IMR-90 (cell line): ENCODE data around the gene RASGRF2. TPM values are rescaled to one million over a fixed set of nuclear protein-coding genes. Genes with fewer than 3 reads are reported as not detected.
A peak's percentile ranks its signal among the peaks of the same experiment; 100 is the strongest.

Experiments used
- ATAC-seq: fragments of 200-7000 bp; cut with Tn5 transposase; 2 replicates; pipeline ENCODE4 v1.9.1; 2020; ENCODE audit warnings: low read depth, mild to moderate bottlenecking, moderate library complexity
- BruUV-seq: library from RNA; stranded (reverse); fragments of 400-500 nt; replicated peaks from 2 replicates; lab custom pipeline; 2021; lab: Mats Ljungman, UMichigan
- CTCF ChIA-PET: fragments of 300-600 bp; formaldehyde crosslinking; extraction: SDS; loops from one replicate; lab custom pipeline; 2021; ENCODE audit warnings: antibody characterized with exemption; lab: Yijun Ruan, JAX
- POLR2A ChIA-PET: fragments of 300-600 bp; sonication (Branson Sonifier 250); formaldehyde crosslinking; loops from one replicate; lab custom pipeline; 2022; ENCODE audit warnings: antibody characterized with exemption; ENCODE audit not compliant: unreplicated experiment; lab: Charles Lee
- DNase-seq: peaks from one replicate; pipeline ENCODE4 v3.0.0; 2013
- H2AFZ ChIP-seq: replicated peaks from 2 replicates; pipeline ENCODE3; 2013; ENCODE audit warnings: low read length, mild to moderate bottlenecking; ENCODE audit not compliant: poor library complexity
- H2AK5ac ChIP-seq: 2 replicates; pipeline ENCODE4 v1.6.1; 2013; ENCODE audit warnings: low read depth, low read length, inconsistent platforms
- H2AK9ac ChIP-seq: replicated peaks from 2 replicates; pipeline ENCODE3; 2013; ENCODE audit warnings: mild to moderate bottlenecking, low read depth, low read length, moderate library complexity; ENCODE audit not compliant: poor library complexity
- H2BK120ac ChIP-seq: 2 replicates; pipeline ENCODE4 v1.6.1; 2013; ENCODE audit warnings: low read depth, low read length, inconsistent platforms
- H2BK15ac ChIP-seq: 3 replicates; pipeline ENCODE4 v1.6.1; 2013; ENCODE audit warnings: low read depth, low read length, inconsistent platforms
- H2BK20ac ChIP-seq: 2 replicates; pipeline ENCODE4 v1.6.1; 2013; ENCODE audit warnings: low read depth, mild to moderate bottlenecking, inconsistent platforms, low read length, moderate library complexity
- H2BK5ac ChIP-seq: 2 replicates; pipeline ENCODE4 v1.6.1; 2013; ENCODE audit warnings: mild to moderate bottlenecking, low read depth, low read length, inconsistent platforms; ENCODE audit not compliant: poor library complexity, severe bottlenecking
- H3K14ac ChIP-seq: replicated peaks from 2 replicates; pipeline ENCODE4 v1.6.1; 2013; ENCODE audit warnings: low read depth, low read length, inconsistent platforms
- H3K18ac ChIP-seq: 2 replicates; pipeline ENCODE4 v1.6.1; 2013; ENCODE audit warnings: low read depth, low read length, control low read depth
- H3K23ac ChIP-seq: 2 replicates; pipeline ENCODE4 v1.6.1; 2013; ENCODE audit warnings: low read depth, low read length, inconsistent platforms
- H3K27ac ChIP-seq: 2 replicates; pipeline ENCODE4 v1.5.1; 2013; ENCODE audit warnings: mild to moderate bottlenecking, control low read depth, low read length; ENCODE audit not compliant: insufficient read depth
- H3K27me3 ChIP-seq: 2 replicates; pipeline ENCODE4 v1.6.1; 2013; ENCODE audit warnings: low read length; ENCODE audit not compliant: control insufficient read depth, insufficient read depth
- H3K36me3 ChIP-seq: 2 replicates; pipeline ENCODE4 v1.6.1; 2013; ENCODE audit warnings: low read length, mixed read lengths; ENCODE audit not compliant: control insufficient read depth, insufficient read depth
- H3K4ac ChIP-seq: 2 replicates; pipeline ENCODE4 v1.6.1; 2013; ENCODE audit warnings: low read depth, low read length, inconsistent platforms
- H3K4me1 ChIP-seq: 2 replicates; pipeline ENCODE4 v1.6.1; 2013; ENCODE audit warnings: low read length, mixed read lengths; ENCODE audit not compliant: control insufficient read depth, insufficient read depth
- H3K4me2 ChIP-seq: 2 replicates; pipeline ENCODE4 v1.6.1; 2013; ENCODE audit warnings: low read depth, mild to moderate bottlenecking, control low read depth, low read length, moderate library complexity
- H3K4me3 ChIP-seq: 2 replicates; pipeline ENCODE4 v1.5.1; 2013; ENCODE audit warnings: low read depth, mild to moderate bottlenecking, control low read depth, low read length, moderate library complexity; ENCODE audit not compliant: insufficient read depth
- H3K56ac ChIP-seq: 2 replicates; pipeline ENCODE4 v1.6.1; 2013; ENCODE audit warnings: low read length, inconsistent platforms; ENCODE audit not compliant: insufficient read depth; ENCODE audit errors: extremely low read depth
- H3K79me1 ChIP-seq, 2 experiments: 2 replicates each; pipeline ENCODE4 v1.6.1; 2013; ENCODE audit warnings: low read length in 2 of 2, inconsistent platforms in 1 of 2, low read depth in 1 of 2
- H3K9ac ChIP-seq: 2 replicates; pipeline ENCODE4 v1.6.1; 2013; ENCODE audit warnings: low read depth, low read length, control low read depth
- H3K9me1 ChIP-seq: 2 replicates; pipeline ENCODE4 v1.6.1; 2013; ENCODE audit warnings: low read length, inconsistent platforms; ENCODE audit not compliant: insufficient read depth
- H3K9me3 ChIP-seq: 2 replicates; pipeline ENCODE4 v1.6.1; 2013; ENCODE audit warnings: low read length; ENCODE audit not compliant: control insufficient read depth, insufficient read depth
- H4K20me1 ChIP-seq: 2 replicates; pipeline ENCODE4 v1.6.1; 2013; ENCODE audit warnings: low read length, inconsistent platforms; ENCODE audit not compliant: insufficient read depth
- H4K5ac ChIP-seq: 2 replicates; pipeline ENCODE4 v1.6.1; 2013; ENCODE audit warnings: mild to moderate bottlenecking, low read depth, low read length, control low read depth
- H4K8ac ChIP-seq, 2 experiments: 2 replicates each; pipeline ENCODE4 v1.6.1; 2013; ENCODE audit warnings: low read depth in 2 of 2, low read length in 2 of 2, control low read depth in 1 of 2, inconsistent platforms in 1 of 2
- H4K91ac ChIP-seq: 2 replicates; pipeline ENCODE4 v1.6.1; 2013; ENCODE audit warnings: low read depth, low read length, inconsistent platforms; ENCODE audit not compliant: insufficient read depth
- CHD1 ChIP-seq: IDR thresholded peaks from 2 replicates; pipeline ENCODE4 v1.6.1; 2012; ENCODE audit warnings: low read depth, low read length, improper control_type of control experiment
- MAFK ChIP-seq: IDR thresholded peaks from 2 replicates; pipeline ENCODE4 v1.6.1; 2012; ENCODE audit warnings: low read depth, low read length, improper control_type of control experiment
- MAZ ChIP-seq: IDR thresholded peaks from 2 replicates; pipeline ENCODE4 v1.6.1; 2012; ENCODE audit warnings: low read depth, mild to moderate bottlenecking, low read length, improper control_type of control experiment, moderate library complexity, borderline replicate concordance
- NFE2L2 ChIP-seq: fragments of 150-350 bp; IDR thresholded peaks from 2 replicates; pipeline ENCODE4 v1.6.1; 2016; ENCODE audit warnings: low read depth, mild to moderate bottlenecking, low read length
- RAD21 ChIP-seq: IDR thresholded peaks from 2 replicates; pipeline ENCODE4 v1.6.1; 2012; ENCODE audit warnings: low read length, improper control_type of control experiment
- RCOR1 ChIP-seq: IDR thresholded peaks from 2 replicates; pipeline ENCODE4 v1.6.1; 2012; ENCODE audit warnings: mild to moderate bottlenecking, low read length, improper control_type of control experiment; ENCODE audit not compliant: insufficient replicate concordance
- WGBS, 2 experiments: methylation state at CpG; one replicate each; pipeline versions ENCODE4 v1.1.5 to v1.1.7; 2013; ENCODE audit warnings: missing lambda C conversion rate in 2 of 2; ENCODE audit not compliant: insufficient read length in 1 of 2; ENCODE audit errors: extremely low coverage in 2 of 2; 5-methylcytosine and 5-hydroxymethylcytosine counted together
- dilution Hi-C: fragments of 300-500 bp; cut with HindIII; formaldehyde crosslinking; loops from one replicate; pipeline ENCODE4 v1.14.3; 2018; ENCODE audit warnings: low sequenced_read_pairs; ENCODE audit not compliant: unreplicated experiment
- in situ Hi-C: fragments of 300-500 bp; cut with MboI; formaldehyde crosslinking; loops from 3 replicates; pipeline ENCODE4 v1.14.3; 2019; ENCODE audit warnings: low sequenced_read_pairs, inconsistent platforms, mixed read lengths
- intact Hi-C: fragments of 100-400 bp; cut with micrococcal nuclease; formaldehyde crosslinking; loops from 2 replicates; pipeline ENCODE4 v1.10.0; 2022
- polyA plus RNA-seq, 3 experiments: library from polyadenylated mRNA; depleted of rRNA; stranded (reverse); fragments of >200 nt; gene quantifications; 2 replicates each; pipeline ENCODE4 v1.2.3, GENCODE V29; 2012; ENCODE audit warnings: low replicate concordance in 1 of 3
- total RNA-seq: library from RNA; depleted of rRNA; stranded (reverse); fragments of >200 nt; gene quantifications from 2 replicates; pipeline ENCODE4 v1.2.3, GENCODE V29; 2012
- TF ChIP-seq, protein P1 (sequence below): fragments of 150-350 bp; IDR thresholded peaks from 2 replicates; pipeline ENCODE4 v1.6.1; 2017; ENCODE audit warnings: mild to moderate bottlenecking, antibody characterized with exemption, low read length, low read depth

RASGRF2 gene
- total and polyA plus RNA-seq, 2 of the 4 experiments (the other 2 are of a cell fraction) = 2.9 to 5.0 TPM

DNA sequence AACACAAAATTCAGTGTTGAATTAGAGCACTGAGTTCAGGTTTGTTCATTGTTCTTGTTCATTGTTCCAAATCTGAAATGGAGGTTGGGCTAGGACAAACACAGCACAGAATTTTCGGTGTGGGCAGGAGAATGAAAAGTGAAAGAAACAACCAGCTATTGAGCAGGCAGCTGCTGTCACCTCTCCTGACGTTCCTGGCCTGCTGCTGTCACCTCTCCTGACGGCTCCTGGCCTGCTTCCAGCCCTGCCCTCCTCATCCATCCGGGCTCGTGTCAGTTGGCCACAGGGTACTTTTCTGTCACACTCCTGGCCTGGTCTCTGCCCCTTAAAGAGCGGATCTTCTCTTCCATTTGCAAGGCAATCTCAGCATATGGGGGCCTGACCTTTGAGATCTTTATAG, 227.7 kb downstream of the RASGRF2 start:
- Histone ChIP-seq H4K91ac (no peak overlapping the region), H4K5ac (no peak overlapping the region), H2BK20ac (no peak overlapping the region), H2AK5ac (no peak overlapping the region), H2AFZ (peak overlapping the region; percentile 29), H2BK5ac (no peak overlapping the region), H3K9me3 (no peaks in the 10 kb centered on the region), H4K8ac (no peak overlapping the region), H3K4me1 (no peaks in the 10 kb centered on the region), H3K14ac (no peak overlapping the region), H2BK120ac (no peak overlapping the region), H3K4ac (no peak overlapping the region), H3K56ac (no peak overlapping the region), H2AK9ac (no peak overlapping the region), H3K79me1 (no peaks in the 10 kb centered on the region; a peak in 1 of 4 replicates), H3K9me1 (peaks cover 2% of the 10 kb centered on the region; the same call in 1 of the 2 replicates), H3K27me3 (no peaks in the 10 kb centered on the region), H3K9ac (no peak overlapping the region), H3K23ac (no peak overlapping the region), H3K36me3 (peaks cover 3% of the 10 kb centered on the region), H3K18ac (no peak overlapping the region), H3K4me2 (no peak overlapping the region), H3K4me3 (no peak overlapping the region), H2BK15ac (no peak overlapping the region), H3K27ac (no peak overlapping the region), H4K20me1 (no peaks in the 10 kb centered on the region)
- in situ Hi-C loops (no loop called here), dilution Hi-C loops (no loop called here), intact Hi-C loops (no loop called here)
- DNase-seq (no peak), ATAC-seq (no peak)
- BruUV-seq = no TSS peak
- WGBS, 2 experiments = no CpG with 5 or more reads among the region's 6 CpGs
- CTCF ChIA-PET = interaction anchor here (0.5 kb wide), 1 partner anchor 79 kb away, joined by 3 read pairs; no protein-coding TSS in a partner anchor
- TF ChIP-seq NFE2L2 (no peak), MAZ (no peak), MAFK (no peak), CHD1 (no peak), RAD21 (no peak), RCOR1 (no peak)
- TF ChIP-seq, protein P1, sequence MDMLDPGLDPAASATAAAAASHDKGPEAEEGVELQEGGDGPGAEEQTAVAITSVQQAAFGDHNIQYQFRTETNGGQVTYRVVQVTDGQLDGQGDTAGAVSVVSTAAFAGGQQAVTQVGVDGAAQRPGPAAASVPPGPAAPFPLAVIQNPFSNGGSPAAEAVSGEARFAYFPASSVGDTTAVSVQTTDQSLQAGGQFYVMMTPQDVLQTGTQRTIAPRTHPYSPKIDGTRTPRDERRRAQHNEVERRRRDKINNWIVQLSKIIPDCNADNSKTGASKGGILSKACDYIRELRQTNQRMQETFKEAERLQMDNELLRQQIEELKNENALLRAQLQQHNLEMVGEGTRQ = no peak
- POLR2A ChIA-PET = no interaction called here
